ENCODE results near the gene PLB1. TPM values are rescaled to one million over a fixed set of nuclear protein-coding genes. Genes with fewer than 3 reads are reported as not detected.

Gene PLB1
- total RNA-seq, 1 donor, result 9.2 TPM

DNA sequence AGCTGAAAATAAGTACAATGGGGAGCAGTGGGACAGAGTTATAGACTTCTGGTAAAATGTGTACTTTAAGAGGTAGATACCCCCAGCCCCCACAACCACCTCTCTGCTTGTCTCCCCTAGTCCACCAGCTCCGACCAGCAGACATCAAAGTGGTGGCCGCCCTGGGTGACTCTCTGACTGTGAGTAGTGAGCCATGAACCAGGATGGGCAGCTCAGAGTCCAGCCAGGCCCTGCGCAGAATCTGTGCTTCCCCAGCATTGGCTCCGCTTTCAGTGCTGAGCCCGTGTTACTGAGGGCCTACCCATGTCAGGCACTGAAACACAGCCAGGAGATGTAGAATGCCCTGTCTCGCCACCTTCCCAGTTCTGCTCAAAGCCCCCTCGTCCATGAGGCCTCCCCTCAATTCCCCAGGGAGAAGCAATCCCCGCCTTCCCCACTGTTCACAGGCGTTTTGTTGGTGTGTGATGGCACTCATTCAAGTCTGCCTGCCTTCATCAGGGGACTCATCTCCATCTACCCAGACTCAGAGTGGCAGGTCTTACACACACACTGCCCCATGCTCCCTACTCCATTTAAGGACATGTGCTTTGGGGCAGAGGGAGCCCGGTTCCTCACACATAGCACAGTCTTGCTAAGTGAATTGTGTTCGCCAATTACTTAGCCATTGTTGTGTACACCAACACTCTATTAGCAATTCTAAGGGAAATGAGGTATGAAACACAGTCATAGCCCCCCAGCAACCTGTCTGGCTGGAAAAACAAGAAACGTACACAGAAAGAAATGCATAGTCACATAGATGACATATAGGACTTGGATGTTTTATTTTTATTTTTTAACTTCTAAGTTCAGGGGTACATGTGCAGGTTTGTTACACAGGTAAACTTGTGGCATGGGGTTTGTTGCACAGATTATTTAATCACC is 122.6 kb downstream of the PLB1 start:
- H3K4me1 ChIP-seq (ENCODE audit: insufficient read depth, low read length), result peaks cover 50% of the 10 kb centered on the region
- H3K27me3 ChIP-seq (ENCODE audit: insufficient read depth, low read length), result no peaks in the 10 kb centered on the region
- H3K9me3 ChIP-seq (ENCODE audit: low read depth, low read length), result no peaks in the 10 kb centered on the region
- H3K4me3 ChIP-seq (ENCODE audit: low read length), result no peak overlapping the region

GRCh38 chr2:28619213-28620196 is 123.6 kb downstream of the PLB1 start:
- Histone ChIP-seq H3K4me3 (ENCODE audit: low read length) (no peak overlapping the region), H3K27me3 (ENCODE audit: insufficient read depth, low read length) (no peaks in the 10 kb centered on the region), H3K4me1 (ENCODE audit: insufficient read depth, low read length) (peaks cover 50% of the 10 kb centered on the region), H3K9me3 (ENCODE audit: low read depth, low read length) (no peaks in the 10 kb centered on the region)

DNA sequence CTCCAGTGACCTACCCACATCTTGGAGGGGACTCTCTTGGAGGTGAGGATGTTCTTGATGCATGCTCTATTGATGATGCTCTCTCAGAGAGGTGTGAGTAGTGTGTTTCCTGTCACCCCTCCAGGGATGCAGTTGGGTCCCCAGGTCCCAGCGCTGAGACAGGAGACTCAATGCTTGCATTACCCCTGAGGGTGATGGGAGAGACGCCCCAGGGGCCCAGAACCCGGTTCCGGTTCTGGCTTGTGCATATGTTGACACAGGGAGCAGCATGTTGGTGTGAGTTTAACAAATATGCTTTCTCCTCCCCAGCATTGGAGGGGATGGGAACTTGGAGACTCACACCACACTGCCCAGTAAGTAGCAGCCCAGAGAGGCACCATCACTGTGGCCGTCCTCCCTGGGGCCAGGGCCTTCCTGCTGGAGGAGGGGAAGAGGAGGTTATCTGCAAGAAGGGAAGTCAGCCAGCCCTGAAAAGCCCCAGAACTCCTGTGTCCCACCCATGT is 124.5 kb downstream of the PLB1 start:
- H3K4me3 ChIP-seq (ENCODE audit: low read length), result no peak overlapping the region
- no peaks in the 10 kb centered on the region for H3K9me3 ChIP-seq (ENCODE audit: low read depth, low read length)
- no peaks in the 10 kb centered on the region for H3K27me3 ChIP-seq (ENCODE audit: insufficient read depth, low read length)
- H3K4me1 ChIP-seq (ENCODE audit: insufficient read depth, low read length), result peaks cover 55% of the 10 kb centered on the region

DNA sequence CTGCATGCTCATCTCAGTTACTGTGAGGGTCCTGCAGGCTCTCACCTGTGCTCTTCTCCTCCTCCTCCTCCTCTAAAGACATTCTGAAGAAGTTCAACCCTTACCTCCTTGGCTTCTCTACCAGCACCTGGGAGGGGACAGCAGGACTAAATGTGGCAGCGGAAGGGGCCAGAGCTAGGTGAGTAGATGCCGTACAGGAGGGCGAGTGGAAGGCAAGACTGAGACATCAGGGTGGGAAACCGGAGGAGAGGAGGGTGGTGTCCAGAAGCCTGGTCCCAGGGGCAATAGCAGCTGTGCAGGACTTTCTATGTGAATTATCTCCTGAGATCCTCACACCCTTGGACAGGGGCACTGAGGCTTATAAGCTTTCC is 124.9 kb downstream of the PLB1 start:
- H3K4me3 ChIP-seq (ENCODE audit: low read length), result no peak overlapping the region
- H3K4me1 ChIP-seq (ENCODE audit: insufficient read depth, low read length), result peaks cover 60% of the 10 kb centered on the region
- no peaks in the 10 kb centered on the region for H3K27me3 ChIP-seq (ENCODE audit: insufficient read depth, low read length)
- no peaks in the 10 kb centered on the region for H3K9me3 ChIP-seq (ENCODE audit: low read depth, low read length)

- no peak overlapping the region for H3K4me3 ChIP-seq (ENCODE audit: low read length)
- H3K27me3 ChIP-seq (ENCODE audit: insufficient read depth, low read length), result no peaks in the 10 kb centered on the region
- peaks cover 61% of the 10 kb centered on the region for H3K4me1 ChIP-seq (ENCODE audit: insufficient read depth, low read length)
- H3K9me3 ChIP-seq (ENCODE audit: low read depth, low read length), result no peaks in the 10 kb centered on the region
These were observed 125.6 kb downstream of the PLB1 start for GRCh38 chr2:28621172-28622100.

DNA sequence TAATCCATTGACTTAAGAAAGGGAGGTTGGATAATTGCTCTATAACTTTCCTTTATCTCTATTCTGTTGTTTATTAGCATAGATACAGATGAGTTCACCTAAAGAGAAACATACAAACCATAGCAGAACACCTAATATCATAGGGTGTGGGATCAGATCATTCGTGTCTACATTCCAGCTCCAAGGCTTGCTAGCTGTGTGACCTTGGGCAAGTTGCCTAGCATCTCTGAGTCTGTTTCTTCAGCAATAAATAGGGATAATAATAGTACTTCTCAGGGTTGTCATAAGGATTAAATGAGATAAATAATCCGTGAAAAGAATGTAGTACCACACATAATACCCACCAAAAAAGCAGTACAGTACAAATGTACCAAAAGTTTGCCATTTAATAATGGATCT is 126.2 kb downstream of the PLB1 start:
- peaks cover 61% of the 10 kb centered on the region for H3K4me1 ChIP-seq (ENCODE audit: insufficient read depth, low read length)
- no peak overlapping the region for H3K4me3 ChIP-seq (ENCODE audit: low read length)
- no peaks in the 10 kb centered on the region for H3K9me3 ChIP-seq (ENCODE audit: low read depth, low read length)
- H3K27me3 ChIP-seq (ENCODE audit: insufficient read depth, low read length), result no peaks in the 10 kb centered on the region

DNA sequence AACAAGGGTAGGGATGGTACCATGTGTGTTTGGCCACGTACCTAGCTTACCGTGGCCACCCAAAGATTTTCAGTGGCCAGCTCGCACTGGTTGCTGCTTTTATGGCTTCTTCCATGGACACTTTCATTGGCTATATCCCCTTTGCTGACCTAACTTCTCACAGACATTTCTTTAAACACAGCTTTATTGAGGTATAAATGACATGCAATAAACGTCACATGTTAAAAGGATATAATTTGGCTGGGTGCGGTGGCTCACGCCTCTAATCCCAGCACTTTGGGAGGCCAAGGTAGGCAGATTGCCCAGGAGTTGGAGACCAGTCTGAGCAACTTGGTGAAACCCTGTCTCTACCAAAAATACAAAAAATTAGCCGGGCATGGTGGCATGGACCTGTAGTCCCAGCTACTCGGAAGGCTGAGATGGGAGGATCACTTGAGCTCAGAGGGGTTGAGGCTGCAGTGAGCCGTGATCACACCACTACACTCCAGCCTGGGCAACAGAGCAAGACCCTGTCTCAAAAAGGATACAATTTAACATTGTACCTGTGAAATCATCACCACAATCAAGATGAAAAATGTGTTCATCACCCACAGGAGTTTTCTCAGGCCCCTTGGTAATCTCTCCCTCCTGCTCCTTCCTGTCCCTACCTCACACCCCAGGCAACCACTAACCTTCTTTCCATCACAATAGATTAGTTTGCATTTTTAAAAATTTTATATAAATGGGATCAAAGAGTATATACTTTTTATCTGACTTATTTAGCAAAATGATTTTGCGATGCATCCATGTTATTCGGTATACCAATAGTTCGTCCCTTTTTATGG is 127.9 kb downstream of the PLB1 start:
- H3K4me3 ChIP-seq (ENCODE audit: low read length), result no peak overlapping the region
- H3K27me3 ChIP-seq (ENCODE audit: insufficient read depth, low read length), result no peaks in the 10 kb centered on the region
- no peaks in the 10 kb centered on the region for H3K9me3 ChIP-seq (ENCODE audit: low read depth, low read length)
- H3K4me1 ChIP-seq (ENCODE audit: insufficient read depth, low read length), result peaks cover 61% of the 10 kb centered on the region

- Histone ChIP-seq H3K4me1 (ENCODE audit: insufficient read depth, low read length) (peaks cover 59% of the 10 kb centered on the region), H3K4me3 (ENCODE audit: low read length) (no peak overlapping the region), H3K27me3 (ENCODE audit: insufficient read depth, low read length) (no peaks in the 10 kb centered on the region), H3K9me3 (ENCODE audit: low read depth, low read length) (no peaks in the 10 kb centered on the region)
These were observed 128.6 kb downstream of the PLB1 start for GRCh38 chr2:28624436-28624792.

- no peaks in the 10 kb centered on the region for H3K9me3 ChIP-seq (ENCODE audit: low read depth, low read length)
- H3K27me3 ChIP-seq (ENCODE audit: insufficient read depth, low read length), result no peaks in the 10 kb centered on the region
- H3K4me1 ChIP-seq (ENCODE audit: insufficient read depth, low read length), result peaks cover 53% of the 10 kb centered on the region
- H3K4me3 ChIP-seq (ENCODE audit: low read length), result no peak overlapping the region
These were observed 129.2 kb downstream of the PLB1 start for GRCh38 chr2:28624793-28625701.

GRCh38 chr2:28626376-28626775 is 130.5 kb downstream of the PLB1 start:
- H3K4me1 ChIP-seq (ENCODE audit: insufficient read depth, low read length), result peaks cover 40% of the 10 kb centered on the region
- no peaks in the 10 kb centered on the region for H3K9me3 ChIP-seq (ENCODE audit: low read depth, low read length)
- no peaks in the 10 kb centered on the region for H3K27me3 ChIP-seq (ENCODE audit: insufficient read depth, low read length)
- H3K4me3 ChIP-seq (ENCODE audit: low read length), result no peak overlapping the region

- no peak overlapping the region for H3K4me3 ChIP-seq (ENCODE audit: low read length)
- no peaks in the 10 kb centered on the region for H3K9me3 ChIP-seq (ENCODE audit: low read depth, low read length)
- peaks cover 35% of the 10 kb centered on the region for H3K4me1 ChIP-seq (ENCODE audit: insufficient read depth, low read length)
- H3K27me3 ChIP-seq (ENCODE audit: insufficient read depth, low read length), result no peaks in the 10 kb centered on the region
These were observed 131.1 kb downstream of the PLB1 start for GRCh38 chr2:28626891-28627421.

- H3K9me3 ChIP-seq (ENCODE audit: low read depth, low read length), result no peaks in the 10 kb centered on the region
- H3K27me3 ChIP-seq (ENCODE audit: insufficient read depth, low read length), result no peaks in the 10 kb centered on the region
- H3K4me3 ChIP-seq (ENCODE audit: low read length), result no peak overlapping the region
- H3K4me1 ChIP-seq (ENCODE audit: insufficient read depth, low read length), result peaks cover 26% of the 10 kb centered on the region
These were observed 132.0 kb downstream of the PLB1 start for GRCh38 chr2:28627722-28628480.

Measured in mononuclear cell (primary cell).